22Rv1 (cell line): ENCODE measurements around the gene BRI3.

Source experiments
- H3K27ac ChIP-seq: fragments of 450-650 bp; 2 replicates; pipeline ENCODE4 v1.5.1; 2017
- CTCF ChIP-seq: fragments of 450-650 bp; IDR thresholded peaks from 2 replicates; pipeline ENCODE4 v1.5.1; 2017; ENCODE audit warnings: mild to moderate bottlenecking
- ZFX ChIP-seq: fragments of 450-650 bp; IDR thresholded peaks from 2 replicates; pipeline ENCODE4 v1.6.1; 2017; ENCODE audit warnings: antibody characterized with exemption, borderline replicate concordance

BRI3 gene

GRCh38 chr7:98280791-98281756 lies at the start of gene BRI3:
Gene BRI3 (plus strand): TSS chr7:98281686. CDS start chr7:98281796, 110 bp downstream.
- no peak; the same call in 1 of the 2 replicates for TF ChIP-seq CTCF
- no peak for TF ChIP-seq ZFX
- H3K27ac ChIP-seq, result peak within 1 kb of the TSS; percentile 81

- TF ChIP-seq ZFX (no peak), CTCF (no peak)
- no peak overlapping the region for H3K27ac ChIP-seq
These were observed 49.3 kb upstream of the BRI3 start for GRCh38 chr7:98232263-98232585.

- no peak for TF ChIP-seq CTCF
- TF ChIP-seq ZFX, result no peak
- H3K27ac ChIP-seq, result no peak overlapping the region
These were observed 48.7 kb upstream of the BRI3 start for GRCh38 chr7:98232799-98233198.

- no peak for TF ChIP-seq ZFX
These were observed 48.0 kb upstream of the BRI3 start for GRCh38 chr7:98233219-98234070.

GRCh38 chr7:98234429-98235147 lies 46.9 kb upstream of the BRI3 start:
- no peak overlapping the region for H3K27ac ChIP-seq
- TF ChIP-seq ZFX, result no peak
- no peak for TF ChIP-seq CTCF

More at GRCh38 chr7:98233219-98234070, 48.0 kb upstream of the BRI3 start:
- H3K27ac ChIP-seq, result no peak overlapping the region

- H3K27ac ChIP-seq, result no peak overlapping the region
- TF ChIP-seq ZFX (no peak), CTCF (no peak)
These were observed 45.6 kb upstream of the BRI3 start for GRCh38 chr7:98235901-98236300.
